Mesendoderm (in vitro differentiated cells): ENCODE results near the gene DOCK10.
"Not testable (repeated sequence)": the region's sequence is repeated elsewhere in the genome, so short reads cannot be mapped to it uniquely, and the experiment has no call there.

Source experiments
- DNase-seq: peaks from one replicate; pipeline ENCODE4 v3.0.0; 2013
- H2AK5ac ChIP-seq: 2 replicates; pipeline ENCODE4 v1.6.1; 2013; ENCODE audit warnings: low read length, inconsistent platforms
- H2BK120ac ChIP-seq: 2 replicates; pipeline ENCODE4 v1.6.1; 2013; ENCODE audit warnings: low read depth, mild to moderate bottlenecking, low read length, moderate library complexity, mixed read lengths
- H2BK15ac ChIP-seq: replicated peaks from 2 replicates; pipeline ENCODE4 v1.6.1; 2013; ENCODE audit warnings: low read depth, mild to moderate bottlenecking, moderate library complexity
- H2BK5ac ChIP-seq: 2 replicates; pipeline ENCODE4 v1.6.1; 2013; ENCODE audit warnings: low read length, inconsistent platforms
- H3K18ac ChIP-seq: 2 replicates; pipeline ENCODE4 v1.6.1; 2013; ENCODE audit warnings: mild to moderate bottlenecking, low read length, mixed read lengths
- H3K23ac ChIP-seq: one replicate; pipeline ENCODE4 v1.6.1; 2013; ENCODE audit warnings: low read length
- H3K27ac ChIP-seq: 2 replicates; pipeline ENCODE4 v1.5.1; 2013; ENCODE audit warnings: low read depth, mild to moderate bottlenecking, inconsistent platforms, low read length, moderate library complexity
- H3K27me3 ChIP-seq: 2 replicates; pipeline ENCODE4 v1.6.1; 2013; ENCODE audit warnings: low read length, control low read depth, mild to moderate bottlenecking, inconsistent platforms; ENCODE audit not compliant: insufficient read depth, poor library complexity
- H3K36me3 ChIP-seq: 2 replicates; pipeline ENCODE4 v1.6.1; 2013; ENCODE audit warnings: low read length, inconsistent platforms; ENCODE audit not compliant: control insufficient read depth, insufficient read depth
- H3K4ac ChIP-seq: one replicate; pipeline ENCODE4 v1.6.1; 2013; ENCODE audit warnings: low read depth, mild to moderate bottlenecking, low read length, moderate library complexity
- H3K4me1 ChIP-seq: 2 replicates; pipeline ENCODE4 v1.6.1; 2013; ENCODE audit warnings: low read depth, low read length, inconsistent platforms; ENCODE audit not compliant: control insufficient read depth
- H3K4me2 ChIP-seq: 2 replicates; pipeline ENCODE4 v1.6.1; 2013; ENCODE audit warnings: low read length
- H3K4me3 ChIP-seq: 2 replicates; pipeline ENCODE4 v1.5.1; 2013; ENCODE audit warnings: mild to moderate bottlenecking, low read length
- H3K56ac ChIP-seq: one replicate; pipeline ENCODE4 v1.6.1; 2013; ENCODE audit warnings: low read length
- H3K79me1 ChIP-seq: 2 replicates; pipeline ENCODE4 v1.6.1; 2013; ENCODE audit warnings: low read length, inconsistent platforms
- H3K79me2 ChIP-seq: 2 replicates; pipeline ENCODE4 v1.6.1; 2013; ENCODE audit warnings: mild to moderate bottlenecking, low read length; ENCODE audit not compliant: control insufficient read depth, insufficient read depth
- H3K9ac ChIP-seq: 2 replicates; pipeline ENCODE4 v1.6.1; 2013; ENCODE audit warnings: low read length, inconsistent platforms
- H4K5ac ChIP-seq: one replicate; pipeline ENCODE4 v1.6.1; 2013; ENCODE audit warnings: low read length
- H4K8ac ChIP-seq: one replicate; pipeline ENCODE4 v1.6.1; 2013; ENCODE audit warnings: low read depth, mild to moderate bottlenecking, control low read depth, low read length, moderate library complexity
- WGBS: extraction: QIAGEN DNeasy Blood & Tissue Kit; methylation state at CpG from one replicate; pipeline ENCODE4 v1.1.7; 2013; ENCODE audit warnings: low lambda C conversion rate, missing lambda C conversion rate; ENCODE audit not compliant: insufficient coverage; ENCODE audit errors: extremely low coverage; 5-methylcytosine and 5-hydroxymethylcytosine counted together

DOCK10 gene

DNA sequence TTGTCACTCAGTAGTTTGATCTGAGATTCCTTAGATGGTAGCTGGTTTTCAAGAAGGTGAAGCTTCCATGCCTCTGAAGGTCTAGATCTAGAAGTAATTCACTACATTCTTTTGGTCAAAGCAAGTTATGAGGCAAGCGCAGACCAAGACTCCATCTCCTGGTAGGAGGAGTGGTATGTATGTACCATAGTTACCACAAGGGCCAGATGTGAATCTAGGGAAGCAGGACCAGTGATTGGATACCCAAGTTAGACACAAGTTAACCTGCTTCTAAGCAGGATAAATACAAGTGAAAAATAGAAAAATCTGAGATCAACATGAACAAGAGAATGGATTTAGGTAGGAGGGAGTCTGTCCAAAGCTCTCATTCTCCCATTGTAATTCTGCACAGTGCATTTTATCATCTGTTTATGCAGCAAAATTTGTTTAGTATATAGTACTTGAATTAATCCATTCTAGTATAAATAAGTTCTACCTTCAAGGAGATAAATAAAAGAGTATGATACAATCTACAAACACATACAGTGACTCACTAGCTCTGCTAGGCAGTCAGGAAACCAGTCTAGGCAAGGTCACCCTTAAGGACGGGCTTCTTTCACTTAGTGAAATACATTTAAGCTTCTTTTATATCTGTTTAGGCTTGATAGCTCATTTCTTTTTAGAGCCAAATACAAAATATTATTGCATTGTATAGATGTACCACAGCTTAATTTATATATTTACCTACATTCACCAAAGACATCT, 14.2 kb upstream of the DOCK10 start:
- H3K4me3 ChIP-seq = no peak overlapping the region
- no peak overlapping the region for H3K9ac ChIP-seq

DNA sequence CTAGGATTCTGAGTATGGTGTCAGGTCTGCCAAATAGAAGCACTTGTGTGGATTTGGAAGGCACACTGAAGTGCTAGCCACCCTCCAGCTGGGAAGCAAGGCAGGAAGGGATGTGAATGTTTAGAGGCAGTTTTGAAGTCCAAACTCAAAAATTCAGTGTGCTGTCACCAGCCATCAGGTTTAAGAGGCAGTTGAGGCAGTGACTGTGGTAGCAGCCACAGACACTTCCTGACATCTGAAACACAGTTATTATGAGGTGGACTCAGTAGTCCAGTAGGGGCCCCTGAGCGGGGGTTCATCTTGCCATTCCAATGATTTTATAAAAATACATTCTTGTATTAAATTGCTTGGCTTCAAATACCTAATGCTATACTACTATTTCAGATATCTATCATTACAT, 13.4 kb upstream of the DOCK10 start:
- H2BK15ac ChIP-seq = no peak overlapping the region
- H3K9ac ChIP-seq = no peak overlapping the region
- H3K36me3 ChIP-seq = no peaks in the 10 kb centered on the region
- DNase-seq = no peak
- H3K4me1 ChIP-seq = no peaks in the 10 kb centered on the region
- no peak overlapping the region for H3K56ac ChIP-seq
- H4K5ac ChIP-seq = no peak overlapping the region
- no peaks in the 10 kb centered on the region for H3K79me2 ChIP-seq
- no peak overlapping the region for H2AK5ac ChIP-seq
- H3K4ac ChIP-seq = no peak overlapping the region
- no peaks in the 10 kb centered on the region for H3K27me3 ChIP-seq
- H3K23ac ChIP-seq = no peak overlapping the region
- H3K79me1 ChIP-seq = no peaks in the 10 kb centered on the region
- no peak overlapping the region for H3K4me2 ChIP-seq
- H3K27ac ChIP-seq = no peak overlapping the region
- no CpG with 5 or more reads among the region's 1 CpG for WGBS
- H2BK5ac ChIP-seq = no peak overlapping the region
- H3K18ac ChIP-seq = no peak overlapping the region
- H2BK120ac ChIP-seq = no peak overlapping the region
- H4K8ac ChIP-seq = no peak overlapping the region
- H3K4me3 ChIP-seq = no peak overlapping the region

More for the DNA sequence above, 14.2 kb upstream of the DOCK10 start:
- no peak overlapping the region for H3K4ac ChIP-seq
- H3K79me1 ChIP-seq = no peaks in the 10 kb centered on the region
- H4K8ac ChIP-seq = no peak overlapping the region
- H3K18ac ChIP-seq = no peak overlapping the region
- H3K79me2 ChIP-seq = no peaks in the 10 kb centered on the region
- no peak overlapping the region for H3K27ac ChIP-seq
- H2BK15ac ChIP-seq = no peak overlapping the region
- WGBS = no CpG with 5 or more reads among the region's 2 CpGs
- H3K36me3 ChIP-seq = no peaks in the 10 kb centered on the region
- H4K5ac ChIP-seq = no peak overlapping the region
- no peaks in the 10 kb centered on the region for H3K4me1 ChIP-seq
- no peak overlapping the region for H2AK5ac ChIP-seq
- DNase-seq = no peak
- H2BK120ac ChIP-seq = no peak overlapping the region
- H3K27me3 ChIP-seq = no peaks in the 10 kb centered on the region
- no peak overlapping the region for H3K56ac ChIP-seq
- no peak overlapping the region for H3K23ac ChIP-seq
- no peak overlapping the region for H3K4me2 ChIP-seq
- H2BK5ac ChIP-seq = no peak overlapping the region

DNA sequence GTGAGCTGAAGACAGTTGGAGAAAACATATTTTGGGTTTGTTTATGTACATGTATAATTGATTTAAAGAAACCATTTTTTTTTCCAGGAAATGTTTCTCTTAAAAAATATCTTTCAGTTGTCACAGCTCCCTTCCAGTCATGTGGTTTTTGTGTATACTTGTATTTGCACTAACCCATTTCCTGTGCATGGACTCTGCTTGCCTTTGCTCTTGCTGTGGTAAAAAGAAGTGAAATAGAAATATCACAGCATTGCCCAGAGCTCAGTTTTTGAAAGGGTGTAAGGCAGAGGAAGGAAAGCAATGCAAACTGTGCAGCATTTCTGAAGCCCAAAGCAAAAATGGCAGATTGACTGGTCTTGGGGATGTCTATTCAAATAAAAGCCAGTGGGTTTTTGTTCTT, 10.4 kb upstream of the DOCK10 start:
- H3K56ac ChIP-seq = no peak overlapping the region
- H3K4me1 ChIP-seq = no peaks in the 10 kb centered on the region
- no peaks in the 10 kb centered on the region for H3K79me2 ChIP-seq
- no peak overlapping the region for H3K4me3 ChIP-seq
- H3K9ac ChIP-seq = no peak overlapping the region
- H2AK5ac ChIP-seq = no peak overlapping the region
- DNase-seq = no peak
- H2BK120ac ChIP-seq = no peak overlapping the region
- no peaks in the 10 kb centered on the region for H3K79me1 ChIP-seq
- H4K8ac ChIP-seq = no peak overlapping the region
- H3K4me2 ChIP-seq = no peak overlapping the region
- H2BK5ac ChIP-seq = no peak overlapping the region
- no peaks in the 10 kb centered on the region for H3K36me3 ChIP-seq
- H4K5ac ChIP-seq = no peak overlapping the region
- no peak overlapping the region for H3K4ac ChIP-seq
- H3K23ac ChIP-seq = no peak overlapping the region
- no peak overlapping the region for H3K18ac ChIP-seq
- no peak overlapping the region for H2BK15ac ChIP-seq
- no peaks in the 10 kb centered on the region for H3K27me3 ChIP-seq
- H3K27ac ChIP-seq = no peak overlapping the region

DNA sequence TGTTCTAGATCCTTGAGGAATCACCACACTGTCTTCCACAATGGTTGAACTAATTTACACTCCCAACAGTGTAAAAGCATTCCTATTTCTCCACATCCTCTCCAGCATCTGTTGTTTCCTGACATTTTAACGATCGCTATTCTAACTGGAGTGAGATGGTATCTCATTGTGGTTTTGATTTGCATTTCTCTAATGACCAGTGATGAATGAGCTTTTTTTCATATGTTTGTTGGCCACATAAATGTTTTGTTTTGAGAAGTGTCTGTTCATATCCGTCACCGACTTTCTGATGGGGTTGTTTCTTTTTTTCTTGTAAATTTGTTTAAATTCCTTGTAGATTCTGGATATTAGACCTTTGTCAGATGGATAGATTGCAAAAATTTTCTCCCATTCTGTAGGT, 5.2 kb upstream of the DOCK10 start:
- not testable (repeated sequence) for H3K36me3 ChIP-seq, DNase-seq, H2BK15ac ChIP-seq, H3K56ac ChIP-seq, H2AK5ac ChIP-seq, H3K4me3 ChIP-seq, H2BK120ac ChIP-seq, H4K8ac ChIP-seq, H3K27ac ChIP-seq, H3K79me2 ChIP-seq, H3K4me2 ChIP-seq, H4K5ac ChIP-seq, H3K23ac ChIP-seq, H2BK5ac ChIP-seq, H3K4me1 ChIP-seq, H3K79me1 ChIP-seq, H3K4ac ChIP-seq, H3K9ac ChIP-seq, H3K18ac ChIP-seq
- H3K27me3 ChIP-seq = peaks cover 15% of the 10 kb centered on the region
- WGBS = no CpG with 5 or more reads among the region's 4 CpGs

DNA sequence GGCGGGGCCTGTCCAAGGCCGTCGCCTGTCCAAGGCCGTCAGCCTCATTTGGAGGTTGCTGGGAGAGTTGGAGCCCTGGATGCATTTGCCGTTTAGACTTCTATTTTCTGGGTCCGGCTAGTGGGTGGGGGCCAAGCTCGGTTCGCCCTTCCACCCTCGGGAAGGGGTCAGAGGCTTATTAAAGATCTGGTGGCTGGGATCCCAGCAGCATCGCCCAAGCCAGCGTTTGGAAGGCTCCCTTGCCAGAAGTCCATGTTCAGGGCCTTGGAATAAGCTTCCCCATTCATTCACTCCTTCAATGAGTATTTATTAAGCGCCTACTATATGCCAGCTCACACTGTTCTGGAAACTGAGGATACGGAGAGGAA, 516 bp upstream of the DOCK10 start:
- Histone ChIP-seq H2BK5ac (no peak overlapping the region), H4K5ac (no peak overlapping the region), H3K9ac (no peak overlapping the region), H3K23ac (no peak overlapping the region), H3K79me2 (no peaks in the 10 kb centered on the region), H3K36me3 (no peaks in the 10 kb centered on the region), H3K4me1 (no peaks in the 10 kb centered on the region), H3K4me3 (no peak overlapping the region), H3K4me2 (no peak overlapping the region), H4K8ac (no peak overlapping the region), H3K18ac (no peak overlapping the region), H3K27me3 (peaks cover 27% of the 10 kb centered on the region), H2BK15ac (no peak overlapping the region), H2AK5ac (no peak overlapping the region), H3K79me1 (no peaks in the 10 kb centered on the region), H3K27ac (no peak overlapping the region), H3K4ac (no peak overlapping the region), H2BK120ac (no peak overlapping the region), H3K56ac (no peak overlapping the region)
- WGBS = no CpG with 5 or more reads among the region's 13 CpGs
- DNase-seq = no peak

DNA sequence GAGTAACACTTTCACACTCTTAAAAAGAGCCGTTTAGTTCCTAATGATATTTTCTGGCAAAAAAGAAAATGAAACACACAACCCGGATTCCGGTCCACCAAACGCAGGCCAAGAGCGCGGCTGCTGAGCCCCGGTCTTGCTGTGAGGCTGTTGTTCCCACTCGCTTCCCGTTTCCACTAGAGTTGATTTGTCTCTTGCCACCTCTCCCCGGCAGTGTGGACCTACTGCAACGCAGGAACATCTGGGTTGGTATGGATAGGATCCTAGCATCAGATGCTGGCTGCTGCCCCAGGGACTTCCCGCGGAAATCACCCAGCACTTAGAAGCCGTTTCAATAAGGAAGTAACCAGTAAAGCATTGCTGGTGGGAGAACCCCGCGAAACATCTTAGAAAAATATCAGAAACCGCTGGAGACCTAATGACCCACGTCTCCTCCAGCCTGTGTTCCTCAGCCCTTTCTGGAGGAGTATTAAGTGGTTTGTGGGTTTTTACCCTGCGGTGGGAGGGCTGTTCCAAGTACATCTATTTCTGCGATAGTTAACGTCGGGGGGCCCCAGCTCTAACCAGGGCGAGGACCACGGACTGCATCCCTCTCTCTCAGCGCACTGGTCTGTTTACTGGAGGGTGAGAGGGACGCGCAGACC, 939 bp downstream of the DOCK10 start:
- H3K23ac ChIP-seq = no peak overlapping the region
- no peak overlapping the region for H3K18ac ChIP-seq
- no peaks in the 10 kb centered on the region for H3K79me1 ChIP-seq
- no peak overlapping the region for H3K9ac ChIP-seq
- H3K4me3 ChIP-seq = no peak overlapping the region
- no peak overlapping the region for H2BK15ac ChIP-seq
- no peaks in the 10 kb centered on the region for H3K4me1 ChIP-seq
- no peak overlapping the region for H4K8ac ChIP-seq
- H3K27ac ChIP-seq = no peak overlapping the region
- H3K4me2 ChIP-seq = peak overlapping the region; percentile 64
- no CpG with 5 or more reads among the region's 27 CpGs for WGBS
- H2BK5ac ChIP-seq = no peak overlapping the region
- no peak overlapping the region for H3K4ac ChIP-seq
- H2BK120ac ChIP-seq = no peak overlapping the region
- H2AK5ac ChIP-seq = no peak overlapping the region
- H3K27me3 ChIP-seq = peaks cover 27% of the 10 kb centered on the region
- peak; percentile 11 for DNase-seq
- H3K56ac ChIP-seq = peak overlapping the region; percentile 42
- no peaks in the 10 kb centered on the region for H3K36me3 ChIP-seq
- no peaks in the 10 kb centered on the region for H3K79me2 ChIP-seq
- no peak overlapping the region for H4K5ac ChIP-seq
